Eye (tissue), 1 donor: Measurements from ENCODE around the gene BPIFB1.

Experiments used
- DNase-seq: peaks from one replicate; pipeline ENCODE4 v3.0.0-alpha.2; 2015

BPIFB1 gene

GRCh38 chr20:33273117-33273851 is 9.7 kb upstream of the BPIFB1 start:
- DNase-seq: no peak

GRCh38 chr20:33275215-33275614 is 7.8 kb upstream of the BPIFB1 start:
- no peak for DNase-seq

GRCh38 chr20:33275871-33276270 is 7.1 kb upstream of the BPIFB1 start:
- no peak for DNase-seq

GRCh38 chr20:33276303-33277113 is 6.5 kb upstream of the BPIFB1 start:
- no peak for DNase-seq

- peak; percentile 20 for DNase-seq
These were observed 5.3 kb upstream of the BPIFB1 start for GRCh38 chr20:33277471-33278441.

- no peak for DNase-seq
These were observed 4.3 kb upstream of the BPIFB1 start for GRCh38 chr20:33278700-33279099.

- DNase-seq: peak; percentile 29
These were observed 3.6 kb upstream of the BPIFB1 start for GRCh38 chr20:33279261-33279910.

- DNase-seq: no peak
These were observed 2.9 kb upstream of the BPIFB1 start for GRCh38 chr20:33280000-33280680.

GRCh38 chr20:33280775-33281174 is 2.2 kb upstream of the BPIFB1 start:
- DNase-seq: no peak

GRCh38 chr20:33281550-33282146 is 1.4 kb upstream of the BPIFB1 start:
- no peak for DNase-seq

GRCh38 chr20:33282196-33282934 is 649 bp upstream of the BPIFB1 start:
- DNase-seq: no peak

GRCh38 chr20:33284284-33284683 is 1.3 kb downstream of the BPIFB1 start:
- DNase-seq: no peak

- no peak for DNase-seq
These were observed 1.9 kb downstream of the BPIFB1 start for GRCh38 chr20:33284937-33285336.

GRCh38 chr20:33285861-33286495 is 3.0 kb downstream of the BPIFB1 start:
- no peak for DNase-seq

GRCh38 chr20:33287884-33288283 is 4.9 kb downstream of the BPIFB1 start:
- DNase-seq: no peak

GRCh38 chr20:33290852-33291251 is 7.8 kb downstream of the BPIFB1 start:
- DNase-seq: no peak

GRCh38 chr20:33291416-33291815 is 8.4 kb downstream of the BPIFB1 start:
- DNase-seq: no peak

GRCh38 chr20:33291830-33292355 is 8.9 kb downstream of the BPIFB1 start:
- DNase-seq: peak; percentile 65

GRCh38 chr20:33296206-33296605 is 13.2 kb downstream of the BPIFB1 start:
- DNase-seq: no peak

GRCh38 chr20:33298391-33298790 is 15.4 kb downstream of the BPIFB1 start:
- DNase-seq: peak; percentile 11
